Type B pancreatic cell (in vitro differentiated cells): ENCODE data around the gene BMP7. TPM values are rescaled to one million over a fixed set of nuclear protein-coding genes. Genes with fewer than 3 reads are reported as not detected.

Source experiments
- DNase-seq: peaks from one replicate; pipeline ENCODE4 v3.0.0; 2021; ENCODE audit warnings: mixed read lengths; ENCODE audit not compliant: unreplicated experiment; ENCODE audit errors: extremely low spot score
- H3K27ac Mint-ChIP-seq: 2 replicates; pipeline ENCODE4 v1.8.0; 2021; ENCODE audit warnings: mild to moderate bottlenecking, mixed read lengths
- H3K27me3 Mint-ChIP-seq: 2 replicates; pipeline ENCODE4 v1.8.0; 2021; ENCODE audit warnings: mixed read lengths
- H3K36me3 Mint-ChIP-seq: 2 replicates; pipeline ENCODE4 v1.8.0; 2021; ENCODE audit warnings: mixed read lengths
- H3K4me1 Mint-ChIP-seq: one replicate; pipeline ENCODE4 v1.8.0; 2021; ENCODE audit warnings: mixed read lengths; ENCODE audit not compliant: unreplicated experiment
- H3K4me3 Mint-ChIP-seq: 2 replicates; pipeline ENCODE4 v1.8.0; 2021; ENCODE audit warnings: mild to moderate bottlenecking, mixed read lengths
- H3K9me3 Mint-ChIP-seq: 2 replicates; pipeline ENCODE4 v1.8.0; 2021; ENCODE audit warnings: mixed read lengths
- total RNA-seq: library from RNA; stranded (reverse); gene quantifications from 2 replicates; pipeline ENCODE4 v1.2.1, GENCODE V29; 2021; ENCODE audit warnings: low replicate concordance
- TF ChIP-seq, protein P1 (sequence below): fragments of 200-600 bp; sonication (generic); conservative IDR thresholded peaks from 2 replicates; pipeline ENCODE4 v1.5.0; 2021; ENCODE audit warnings: antibody characterized with exemption, mild to moderate bottlenecking

BMP7 gene
- total RNA-seq, 1 donor from 2014 or later = 115 TPM

DNA sequence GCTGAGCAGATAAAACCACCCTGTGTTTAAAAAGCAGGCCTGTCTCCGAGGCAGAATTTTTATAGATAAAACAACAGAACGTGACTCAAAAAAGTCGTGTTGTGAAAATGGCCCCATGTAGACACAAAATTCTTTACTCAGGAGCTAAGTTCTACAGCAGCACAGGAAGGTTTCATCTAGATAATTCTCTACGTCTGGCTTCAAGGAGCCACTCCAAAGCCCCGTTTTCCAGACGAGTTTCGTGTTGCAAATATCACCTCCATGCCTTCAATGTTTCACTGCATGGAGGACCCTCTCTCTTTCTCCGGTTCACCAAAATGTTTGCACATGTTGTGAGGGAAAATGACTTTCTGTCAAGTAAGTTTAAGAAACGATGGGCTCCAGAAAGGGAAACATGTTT lies 12.0 kb upstream of the BMP7 start:
- no peaks in the 10 kb centered on the region for H3K9me3 Mint-ChIP-seq
- H3K36me3 Mint-ChIP-seq = no peaks in the 10 kb centered on the region
- TF ChIP-seq, protein P1, sequence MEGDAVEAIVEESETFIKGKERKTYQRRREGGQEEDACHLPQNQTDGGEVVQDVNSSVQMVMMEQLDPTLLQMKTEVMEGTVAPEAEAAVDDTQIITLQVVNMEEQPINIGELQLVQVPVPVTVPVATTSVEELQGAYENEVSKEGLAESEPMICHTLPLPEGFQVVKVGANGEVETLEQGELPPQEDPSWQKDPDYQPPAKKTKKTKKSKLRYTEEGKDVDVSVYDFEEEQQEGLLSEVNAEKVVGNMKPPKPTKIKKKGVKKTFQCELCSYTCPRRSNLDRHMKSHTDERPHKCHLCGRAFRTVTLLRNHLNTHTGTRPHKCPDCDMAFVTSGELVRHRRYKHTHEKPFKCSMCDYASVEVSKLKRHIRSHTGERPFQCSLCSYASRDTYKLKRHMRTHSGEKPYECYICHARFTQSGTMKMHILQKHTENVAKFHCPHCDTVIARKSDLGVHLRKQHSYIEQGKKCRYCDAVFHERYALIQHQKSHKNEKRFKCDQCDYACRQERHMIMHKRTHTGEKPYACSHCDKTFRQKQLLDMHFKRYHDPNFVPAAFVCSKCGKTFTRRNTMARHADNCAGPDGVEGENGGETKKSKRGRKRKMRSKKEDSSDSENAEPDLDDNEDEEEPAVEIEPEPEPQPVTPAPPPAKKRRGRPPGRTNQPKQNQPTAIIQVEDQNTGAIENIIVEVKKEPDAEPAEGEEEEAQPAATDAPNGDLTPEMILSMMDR = no peak
- H3K27me3 Mint-ChIP-seq = no peaks in the 10 kb centered on the region
- no peak overlapping the region for H3K4me3 Mint-ChIP-seq
- H3K4me1 Mint-ChIP-seq = peaks cover 41% of the 10 kb centered on the region
- no peak for DNase-seq
- H3K27ac Mint-ChIP-seq = no peak overlapping the region

DNA sequence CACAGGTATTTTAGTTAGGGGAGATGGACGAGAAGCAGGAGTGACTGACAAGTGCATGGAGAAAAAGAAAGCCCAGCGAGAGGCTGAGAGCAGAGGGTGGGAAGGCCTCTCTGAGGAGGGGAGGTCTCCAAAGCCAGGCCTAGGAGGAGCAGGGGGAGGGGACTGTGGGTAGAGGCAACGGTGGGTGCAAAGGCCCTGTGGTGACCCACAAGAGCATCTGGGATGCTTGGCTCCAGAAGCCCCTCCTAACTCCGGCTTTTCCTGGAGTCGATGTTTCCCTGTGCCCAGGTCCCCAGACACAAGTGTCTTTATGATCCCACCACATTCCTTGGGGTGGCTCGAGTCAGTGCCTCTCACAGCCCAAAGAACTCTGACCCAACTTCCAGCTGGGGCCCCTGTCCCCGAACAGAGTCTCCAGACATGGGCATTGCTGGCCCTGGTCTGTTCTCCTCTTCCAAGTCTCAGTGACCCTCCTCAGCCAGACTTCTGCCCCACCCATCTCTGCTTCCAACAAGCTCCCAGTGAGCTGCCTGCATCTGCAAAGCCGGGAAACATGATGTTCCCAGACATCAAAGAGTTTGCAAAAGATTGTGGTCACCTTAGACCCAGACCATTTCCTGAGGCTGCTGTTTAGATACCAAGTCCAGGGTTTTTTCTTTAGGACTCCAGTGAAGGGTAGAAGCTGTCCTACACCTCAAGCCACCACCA lies 11.1 kb upstream of the BMP7 start:
- no peaks in the 10 kb centered on the region for H3K9me3 Mint-ChIP-seq
- H3K27me3 Mint-ChIP-seq = no peaks in the 10 kb centered on the region

GRCh38 chr20:57276221-57276620 lies 9.8 kb upstream of the BMP7 start:
- TF ChIP-seq, protein P1 = no peak
- Mint-ChIP-seq H3K27ac (peak overlapping the region; percentile 54), H3K27me3 (no peaks in the 10 kb centered on the region), H3K4me1 (peaks cover 40% of the 10 kb centered on the region), H3K4me3 (no peak overlapping the region), H3K9me3 (no peaks in the 10 kb centered on the region), H3K36me3 (no peaks in the 10 kb centered on the region)
- DNase-seq = no peak

More for the DNA sequence above, 11.1 kb upstream of the BMP7 start:
- H3K36me3 Mint-ChIP-seq = no peaks in the 10 kb centered on the region
- peaks cover 41% of the 10 kb centered on the region for H3K4me1 Mint-ChIP-seq
- TF ChIP-seq, protein P1 = no peak
- no peak overlapping the region for H3K27ac Mint-ChIP-seq
- no peak for DNase-seq
- no peak overlapping the region for H3K4me3 Mint-ChIP-seq

- H3K4me3 Mint-ChIP-seq = peak overlapping the region; percentile 44
- H3K9me3 Mint-ChIP-seq = no peaks in the 10 kb centered on the region
- no peaks in the 10 kb centered on the region for H3K36me3 Mint-ChIP-seq
- peak overlapping the region; percentile 54 for H3K27ac Mint-ChIP-seq
- DNase-seq = no peak
- TF ChIP-seq, protein P1 = no peak
- peaks cover 44% of the 10 kb centered on the region for H3K4me1 Mint-ChIP-seq
- no peaks in the 10 kb centered on the region for H3K27me3 Mint-ChIP-seq
Observed at GRCh38 chr20:57275813-57276212, 9.4 kb upstream of the BMP7 start.

DNA sequence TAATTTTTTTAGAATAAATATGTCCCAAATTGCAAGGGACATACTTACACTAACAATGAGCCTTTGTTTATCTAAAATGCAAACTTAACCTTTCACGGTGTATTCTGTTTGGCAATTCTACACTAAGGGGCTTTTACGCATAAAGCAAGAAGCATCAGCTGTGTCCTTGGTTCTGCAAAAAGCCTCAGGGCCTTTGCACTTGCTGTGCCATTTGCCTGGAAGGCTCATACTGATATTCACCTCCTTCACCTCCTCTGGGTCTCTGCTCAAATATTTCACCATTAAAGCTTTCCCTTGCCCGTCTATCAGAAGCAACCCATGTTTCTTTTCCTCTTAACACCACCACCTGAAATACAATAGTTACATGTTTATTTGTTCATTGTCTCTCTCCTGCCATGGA lies 8.9 kb upstream of the BMP7 start:
- no peaks in the 10 kb centered on the region for H3K36me3 Mint-ChIP-seq
- peak overlapping the region; percentile 54 for H3K27ac Mint-ChIP-seq
- H3K27me3 Mint-ChIP-seq = no peaks in the 10 kb centered on the region
- no peak for DNase-seq
- peaks cover 46% of the 10 kb centered on the region for H3K4me1 Mint-ChIP-seq
- TF ChIP-seq, protein P1 = no peak
- H3K4me3 Mint-ChIP-seq = peak overlapping the region; percentile 44
- H3K9me3 Mint-ChIP-seq = no peaks in the 10 kb centered on the region
